HG03520 (cell line): Measurements from ENCODE around the gene TLE5.
"Not testable (repeated sequence)": the region's sequence is repeated elsewhere in the genome, so short reads cannot be mapped to it uniquely, and the experiment has no call there.

Source experiments
- ATAC-seq: cut with Tn5 transposase; IDR thresholded peaks from one replicate; pipeline ENCODE4 v1.9.1; 2021; ENCODE audit warnings: mild to moderate bottlenecking, moderate library complexity; ENCODE audit not compliant: unreplicated experiment

Gene TLE5

DNA sequence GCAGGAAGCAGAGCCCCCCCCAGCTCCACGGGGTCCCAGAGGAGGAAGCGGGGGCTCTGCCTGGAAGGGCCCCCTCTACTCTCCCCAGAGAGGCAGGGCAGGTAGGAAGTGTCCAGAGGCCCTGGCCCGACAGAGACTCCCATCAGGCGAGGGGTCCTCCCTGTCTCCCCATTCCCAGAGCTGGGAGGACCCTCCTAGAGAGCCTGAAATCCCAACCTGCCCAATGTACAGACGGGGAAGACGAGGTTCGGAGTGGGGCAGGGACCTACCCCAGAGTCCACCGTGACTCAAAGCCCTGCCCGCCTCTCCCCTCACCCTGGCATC is 34.4 kb downstream of the TLE5 start:
- ATAC-seq: no peak

DNA sequence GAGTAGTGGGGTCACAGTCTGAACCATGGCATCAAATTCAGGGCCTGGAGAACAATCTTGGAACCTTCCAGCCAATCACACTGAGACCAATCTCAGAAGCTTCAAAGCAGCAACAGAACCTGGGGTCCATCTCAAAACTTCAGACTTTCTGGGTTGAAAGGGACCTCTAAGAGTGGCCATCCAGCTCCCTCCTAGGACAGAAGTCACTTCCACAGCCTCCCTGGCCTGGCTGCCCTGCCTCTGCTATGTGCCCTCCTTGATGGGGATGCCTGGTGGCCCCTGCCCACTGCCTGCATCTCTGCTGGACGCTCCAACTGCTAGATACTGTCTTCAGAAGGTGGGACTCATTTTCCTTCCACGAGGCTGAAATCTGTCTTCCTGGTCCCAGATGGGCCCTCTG is 35.0 kb downstream of the TLE5 start:
- no peak for ATAC-seq

DNA sequence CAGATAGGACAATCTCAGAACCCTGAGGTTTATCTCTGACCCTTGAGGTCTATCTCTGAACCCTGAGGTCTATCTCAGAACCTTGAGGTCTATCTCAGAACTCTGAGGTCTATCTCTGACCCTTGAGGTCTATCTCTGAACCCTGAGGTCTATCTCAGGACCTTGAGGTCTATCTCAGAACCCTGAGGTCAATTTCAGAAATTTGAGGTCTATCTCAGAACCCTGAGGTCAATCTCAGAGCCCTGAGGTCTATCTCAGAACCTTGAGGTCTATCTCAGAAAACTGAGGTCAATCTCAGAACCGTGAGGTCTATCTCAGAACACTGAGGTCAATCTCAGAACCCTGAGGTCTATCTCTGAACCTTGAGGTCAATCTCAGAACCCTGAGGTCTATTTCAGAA is 35.5 kb downstream of the TLE5 start:
- no peak for ATAC-seq

DNA sequence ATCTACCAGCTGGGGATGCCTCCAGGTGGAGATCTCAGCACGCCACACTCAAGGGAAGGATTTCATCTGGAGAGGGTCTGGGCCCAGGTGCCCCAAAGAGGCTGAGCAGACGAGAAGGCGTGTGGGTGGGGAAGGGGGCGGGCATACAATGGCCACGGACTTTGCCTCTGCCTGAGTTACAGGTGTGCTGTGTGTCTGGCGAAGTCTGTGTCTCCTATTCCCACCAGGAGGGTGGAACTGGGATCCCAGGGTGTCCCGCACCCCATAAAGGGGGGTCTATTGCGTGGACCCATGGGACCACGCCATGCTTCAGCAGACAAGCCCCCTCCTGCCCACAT is 36.8 kb downstream of the TLE5 start:
- ATAC-seq: no peak

DNA sequence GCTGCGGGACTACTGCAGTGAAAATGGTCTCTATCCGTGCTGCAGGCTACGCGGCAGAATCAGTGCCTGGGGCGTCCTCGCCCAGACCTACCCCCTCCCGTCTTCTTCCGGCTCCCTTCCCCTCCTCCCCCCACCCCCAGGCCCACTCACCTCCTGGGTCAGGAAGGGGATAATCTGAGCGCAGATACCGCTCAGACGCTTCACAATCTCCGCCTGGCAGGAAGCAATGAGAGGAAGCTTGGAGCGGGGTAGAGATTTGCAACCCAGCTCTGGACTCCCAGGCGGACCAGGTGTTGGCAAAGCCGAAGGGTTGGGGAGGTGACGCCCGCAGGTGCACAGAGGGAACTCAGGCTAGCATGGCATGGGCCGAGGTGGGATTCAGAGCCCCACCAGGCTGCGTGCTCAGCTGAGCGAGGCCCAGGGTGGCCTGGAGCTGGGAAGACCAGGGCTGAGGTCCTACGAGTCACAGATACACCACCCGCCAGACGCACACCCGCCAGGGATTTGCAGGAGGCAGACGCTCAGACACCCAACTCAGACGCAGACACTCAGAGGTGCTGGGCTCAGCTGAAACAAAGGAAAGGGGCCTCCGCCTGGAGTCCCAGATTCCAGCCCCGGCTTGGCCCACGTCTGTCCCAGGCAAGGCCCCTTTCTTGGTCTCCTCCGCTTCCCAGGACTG is 37.3 kb downstream of the TLE5 start:
- ATAC-seq: no peak

DNA sequence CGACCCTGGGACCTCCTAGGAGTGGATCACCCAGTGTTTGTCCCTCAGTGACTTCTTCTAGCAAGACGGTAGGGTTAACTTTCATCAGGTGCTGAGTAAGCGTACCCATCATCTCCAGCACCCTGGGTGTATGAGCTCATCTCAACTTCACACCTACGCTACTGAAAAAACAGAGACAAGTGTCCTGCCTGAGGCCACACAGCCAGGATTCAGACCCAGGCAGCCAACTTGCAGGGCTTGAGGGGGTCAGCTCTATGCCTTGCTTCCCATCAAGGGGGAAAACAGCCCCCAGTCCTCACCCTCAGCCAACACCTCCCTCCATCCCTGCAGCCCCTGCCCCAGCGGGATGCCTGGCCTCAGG is 37.8 kb downstream of the TLE5 start:
- no peak for ATAC-seq

DNA sequence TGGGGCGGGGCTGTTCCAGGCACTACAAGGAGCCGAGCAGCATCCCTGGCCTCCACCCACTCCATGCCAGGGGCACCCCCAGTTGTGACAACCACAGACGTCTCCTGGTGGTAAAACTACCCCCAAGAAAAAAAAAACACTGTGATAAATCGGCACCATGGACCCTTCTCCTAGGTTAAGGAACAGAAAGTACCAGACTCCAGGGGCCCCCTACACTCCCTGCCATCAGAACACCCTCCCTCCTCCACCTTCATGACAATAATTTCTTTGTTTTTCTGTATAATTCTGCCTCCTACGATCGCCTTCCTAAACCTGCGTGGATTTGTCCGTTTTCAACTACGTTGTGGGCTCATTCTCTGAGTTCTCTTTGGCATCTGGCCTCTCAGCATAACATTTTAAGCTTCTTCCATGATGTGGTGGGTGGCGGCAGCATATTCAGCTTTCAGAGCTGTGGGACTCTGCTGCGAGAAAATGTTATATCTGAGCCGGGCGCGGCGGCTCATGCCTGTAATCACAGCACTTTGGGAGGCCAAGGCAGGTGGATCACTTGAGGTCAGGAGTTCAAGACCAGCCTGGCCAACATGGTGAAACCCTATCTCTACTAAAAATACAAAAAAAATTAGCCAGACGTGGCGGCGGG is 41.9 kb downstream of the TLE5 start:
- ATAC-seq: no peak

DNA sequence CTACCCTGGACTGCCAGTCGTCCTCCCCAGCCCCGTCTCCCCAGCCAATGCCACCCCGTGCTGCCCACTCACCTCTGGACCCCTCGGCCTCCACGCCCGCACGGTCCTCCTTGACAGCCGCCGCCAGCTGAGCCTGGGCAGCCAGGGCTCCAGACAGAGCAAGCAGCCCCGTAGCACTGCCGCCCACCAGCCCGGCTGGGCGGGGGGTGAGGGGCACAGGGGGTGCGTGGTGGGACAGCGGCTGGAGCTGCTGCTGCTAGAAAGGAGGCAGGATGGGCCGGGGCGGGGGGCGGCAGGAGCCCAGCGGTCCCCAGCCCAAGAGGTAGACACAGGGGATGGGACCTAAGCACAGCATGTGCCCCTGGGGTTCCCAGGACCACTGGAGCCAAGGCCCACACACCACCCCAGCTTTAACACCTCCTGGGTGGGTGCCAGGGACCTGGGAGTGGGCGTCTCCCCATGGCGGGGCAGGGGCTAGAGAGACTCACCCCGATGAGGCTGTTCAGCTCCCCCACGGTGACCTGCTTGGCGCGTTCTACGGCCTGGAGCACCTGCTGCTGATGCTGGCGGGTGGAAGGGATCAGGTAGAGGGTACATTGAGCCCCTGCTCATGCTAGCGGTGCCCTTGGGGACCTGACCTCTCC is 43.0 kb downstream of the TLE5 start:
- no peak for ATAC-seq

DNA sequence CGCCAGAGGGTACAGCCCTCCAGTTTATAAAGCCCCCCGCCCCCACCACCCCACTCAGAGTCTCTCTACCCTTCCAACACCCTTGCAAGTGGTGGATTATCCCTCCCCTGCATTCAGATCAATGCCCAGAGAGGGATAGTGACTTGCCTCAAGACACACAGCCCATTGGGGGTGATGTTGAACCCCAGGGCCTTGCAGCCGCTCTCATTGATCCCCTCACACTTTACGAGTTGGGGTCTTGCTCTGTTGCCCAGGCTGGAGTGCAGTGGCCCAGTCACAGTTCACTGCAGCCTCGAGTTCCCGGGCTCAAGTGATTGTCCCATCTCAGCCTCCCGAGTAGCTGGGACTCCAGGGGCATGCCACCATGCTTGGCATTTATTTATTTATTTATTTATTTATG is 44.4 kb downstream of the TLE5 start:
- no peak for ATAC-seq

DNA sequence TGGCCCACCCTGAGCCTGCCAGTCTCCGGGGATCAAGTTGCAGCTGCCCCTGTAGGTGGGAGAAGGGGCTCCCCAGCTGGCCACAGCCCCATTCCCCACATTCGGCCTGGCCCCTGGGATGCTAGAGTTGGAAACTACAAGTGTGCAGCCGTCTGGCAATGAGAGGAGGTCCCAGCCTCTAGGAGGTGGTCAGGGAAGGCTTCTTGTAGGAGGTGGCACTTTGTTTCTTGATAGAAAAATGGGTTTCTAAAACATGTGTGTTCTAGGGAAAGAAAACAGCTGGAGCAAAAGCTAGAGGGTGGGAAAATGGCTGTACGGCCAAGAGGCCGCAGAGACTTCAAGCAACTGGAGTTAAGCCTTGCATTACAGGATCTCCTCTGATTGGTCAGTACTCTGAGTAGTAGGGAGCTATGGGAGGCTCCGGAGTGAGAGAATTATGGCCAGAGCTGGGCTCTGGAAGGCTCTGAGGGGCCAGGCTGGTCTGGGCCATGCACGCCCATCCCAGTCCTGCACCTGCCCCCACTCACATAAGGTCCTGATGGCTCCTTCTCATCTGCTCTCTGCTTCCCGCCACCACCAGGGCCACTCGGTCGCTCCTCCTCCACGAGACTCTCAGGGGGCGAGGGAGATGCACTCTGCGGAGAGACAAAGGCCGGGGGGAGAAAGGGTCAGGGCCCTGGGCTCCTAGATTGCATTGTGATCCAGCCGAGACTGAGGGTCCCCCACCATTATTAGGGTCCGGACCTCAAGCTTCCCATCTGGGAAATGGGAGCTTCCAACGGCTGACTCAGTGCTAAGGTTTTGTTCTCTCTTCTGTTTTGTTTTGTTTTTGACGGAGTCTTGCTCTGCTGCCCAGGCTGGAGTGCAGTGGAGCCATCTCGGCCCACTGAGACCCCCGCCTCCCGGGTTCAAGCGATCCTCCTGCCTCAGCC is 46.9 kb downstream of the TLE5 start:
- ATAC-seq: no peak

DNA sequence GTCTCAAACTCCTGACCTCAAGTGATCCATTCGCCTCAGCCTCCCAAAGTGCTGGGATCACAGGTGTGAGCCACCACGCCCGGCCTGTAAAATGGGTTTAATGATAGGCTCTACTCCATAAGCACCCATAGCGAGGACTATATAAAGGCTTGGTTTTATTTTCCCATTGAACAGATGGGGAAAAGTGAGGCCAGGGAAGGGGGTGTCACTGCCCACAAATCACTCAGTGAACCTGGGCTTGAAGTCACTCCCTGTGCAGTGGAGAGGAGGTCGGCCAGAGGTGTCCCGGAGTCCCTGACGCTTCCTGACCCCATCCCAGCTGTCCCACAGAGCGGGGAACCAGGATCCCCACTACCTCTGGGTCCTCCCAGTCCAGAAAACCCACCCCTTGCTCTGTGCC is 48.2 kb downstream of the TLE5 start:
- ATAC-seq: no peak

DNA sequence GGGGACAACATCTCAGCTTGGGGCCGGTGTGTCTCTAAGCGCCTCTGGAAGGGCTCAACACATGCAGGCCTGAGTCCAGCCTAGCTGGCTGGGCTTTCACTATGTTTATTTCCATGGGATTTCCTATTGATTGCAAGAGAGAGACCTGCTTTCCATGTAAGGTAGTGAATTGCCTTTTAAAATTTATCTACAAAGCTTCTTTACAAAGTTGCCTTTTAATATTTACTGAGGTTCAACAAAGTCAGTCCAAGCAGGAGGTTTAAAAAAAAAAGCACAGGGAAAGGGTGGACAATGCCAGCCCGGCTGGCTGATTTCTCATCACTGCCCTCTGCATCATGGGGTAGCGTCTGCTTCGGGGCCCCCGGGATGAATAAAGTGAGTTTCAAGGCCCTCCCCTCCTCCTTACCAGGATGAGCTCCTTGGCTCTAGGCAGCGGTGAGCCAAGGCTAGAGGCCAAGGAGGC is 49.0 kb downstream of the TLE5 start:
- ATAC-seq: no peak

DNA sequence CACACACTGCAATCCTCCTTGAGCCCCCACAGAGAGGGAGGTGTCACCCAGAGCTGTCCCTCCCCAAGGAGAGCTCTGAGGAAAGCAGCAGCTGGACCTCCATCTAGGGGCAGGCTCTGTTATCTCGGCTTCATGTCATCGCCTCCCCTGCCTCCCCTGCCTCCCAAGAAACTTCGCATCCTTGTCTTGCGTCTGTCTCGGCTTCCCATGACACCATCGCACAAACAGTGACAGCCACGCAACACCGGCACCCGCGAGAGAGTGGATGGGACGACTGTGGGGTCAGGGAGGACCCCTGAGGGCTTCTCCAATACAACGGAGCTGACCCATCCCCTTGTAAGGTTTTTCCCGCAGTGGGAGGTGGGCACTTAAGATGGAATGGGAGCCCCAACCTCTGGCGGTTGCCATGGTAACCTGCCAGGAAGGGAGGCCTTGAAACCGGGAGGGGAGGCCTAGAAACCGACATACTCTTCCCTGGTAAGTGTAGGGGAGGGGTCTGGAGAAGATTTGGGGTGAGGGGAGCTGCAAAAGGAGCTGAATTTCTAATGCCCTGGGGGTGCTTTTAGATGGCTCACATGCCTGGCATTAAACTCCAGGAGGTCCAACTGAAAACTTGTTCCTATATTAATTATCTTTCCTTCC is 49.6 kb downstream of the TLE5 start:
- ATAC-seq: no peak

DNA sequence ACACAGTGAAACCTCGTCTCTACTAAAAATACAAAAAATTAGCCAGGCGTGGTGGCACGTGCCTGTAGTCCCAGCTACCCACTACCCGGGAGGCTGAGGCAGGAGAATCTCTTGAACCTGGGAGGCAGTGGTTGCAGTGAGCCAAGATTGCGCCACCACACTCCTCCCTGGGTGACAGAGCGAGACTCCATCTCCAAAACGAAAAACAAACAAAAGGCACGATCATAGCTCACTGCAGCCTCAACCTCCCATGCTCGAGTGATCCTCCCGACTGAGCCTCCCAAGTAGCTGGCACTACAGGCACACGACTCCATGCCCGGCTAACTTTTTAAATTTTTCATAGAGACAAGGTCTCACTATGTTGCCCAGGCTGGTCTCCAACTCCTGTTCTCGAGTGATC is 50.2 kb downstream of the TLE5 start:
- ATAC-seq: not testable (repeated sequence)

DNA sequence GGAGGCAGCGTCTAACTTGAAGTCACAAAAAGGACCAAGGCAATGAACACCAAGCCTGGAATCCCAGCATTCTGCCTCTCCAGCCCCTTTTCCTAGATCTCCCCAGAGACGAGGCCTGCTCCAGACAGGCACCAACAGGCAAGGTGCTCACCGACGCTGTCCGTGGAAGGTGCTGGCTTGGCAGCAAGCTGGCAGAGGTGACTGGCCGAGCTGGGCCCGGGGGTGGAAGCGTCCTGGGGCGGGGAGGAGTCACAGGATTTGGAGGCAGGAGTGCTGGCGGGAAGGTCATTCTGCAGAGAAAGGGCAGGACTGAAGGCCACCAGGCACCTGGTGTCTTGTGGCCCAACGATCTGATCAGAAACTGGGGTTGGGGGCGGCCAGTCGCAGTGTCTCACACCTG is 51.4 kb downstream of the TLE5 start:
- ATAC-seq: no peak

DNA sequence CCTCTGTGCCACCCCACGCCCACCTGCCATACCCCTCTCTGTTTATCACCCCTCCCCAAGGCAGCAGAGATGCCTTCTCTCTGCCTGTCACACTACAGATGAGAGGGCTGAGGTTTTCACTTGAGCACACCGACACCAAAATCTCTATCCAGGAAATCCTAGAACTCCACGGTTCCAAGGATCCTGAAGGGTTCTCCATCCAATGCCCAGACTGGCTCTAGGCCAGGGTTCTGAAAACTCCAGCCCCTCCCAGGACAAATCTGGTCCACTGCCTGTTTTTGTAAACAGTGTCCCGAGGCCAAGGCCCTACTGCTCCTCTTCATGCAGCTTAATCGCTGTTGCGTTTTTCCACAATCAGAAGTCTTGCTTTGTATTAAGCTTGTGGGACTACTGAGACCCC is 53.3 kb downstream of the TLE5 start:
- ATAC-seq: no peak

DNA sequence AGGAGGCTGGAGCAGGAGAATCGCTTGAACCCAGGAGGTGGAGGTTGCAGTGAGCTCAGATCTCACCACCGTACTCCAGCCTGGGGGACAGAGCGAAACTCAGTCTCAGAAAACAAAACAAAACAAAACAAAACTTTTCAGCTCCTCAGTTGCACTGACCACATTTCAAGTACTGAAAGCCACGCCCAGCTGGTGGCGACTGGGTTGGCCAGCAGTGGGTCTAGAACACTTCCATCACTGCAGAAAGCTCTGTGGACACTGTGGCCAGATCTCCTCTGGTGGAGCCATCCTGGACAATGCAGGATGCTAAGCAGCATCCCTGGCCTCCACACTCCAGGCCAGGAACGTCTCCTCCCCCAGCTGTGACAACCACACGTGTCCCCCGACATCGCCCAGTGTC is 54.3 kb downstream of the TLE5 start:
- no peak for ATAC-seq

DNA sequence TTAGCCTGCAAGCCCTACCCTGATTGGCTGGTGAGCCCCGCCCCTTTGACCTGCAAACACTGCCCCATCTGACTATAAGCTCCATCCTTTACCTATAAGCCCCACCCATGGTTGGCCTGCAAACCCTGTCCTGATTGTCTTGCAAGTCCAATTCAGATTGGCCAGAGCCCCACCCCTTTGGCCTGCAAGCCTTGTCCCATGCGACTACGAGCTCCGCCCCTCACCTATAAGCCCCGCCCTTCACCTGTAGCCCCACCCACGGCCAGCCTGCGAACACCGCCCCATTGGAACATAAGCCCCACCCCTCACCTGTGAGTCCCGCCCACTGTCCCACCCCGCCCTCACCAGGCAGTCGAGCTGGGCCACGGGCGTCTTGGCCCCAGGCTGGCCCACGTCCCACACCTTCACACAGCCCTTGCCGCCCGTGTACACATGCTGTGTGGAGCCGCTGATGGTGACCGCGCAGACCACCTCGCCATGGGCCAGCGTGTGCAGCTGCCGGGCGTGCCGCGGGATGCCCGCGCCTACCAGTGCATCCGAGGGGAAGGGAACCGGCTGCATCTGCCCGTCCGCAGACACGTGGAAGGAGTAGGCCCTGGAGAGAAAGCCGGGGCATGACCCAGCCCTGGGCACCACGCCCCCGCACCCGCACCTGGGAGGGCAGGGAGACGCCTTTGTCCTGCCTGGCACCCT is 56.1 kb downstream of the TLE5 start:
- no peak for ATAC-seq

DNA sequence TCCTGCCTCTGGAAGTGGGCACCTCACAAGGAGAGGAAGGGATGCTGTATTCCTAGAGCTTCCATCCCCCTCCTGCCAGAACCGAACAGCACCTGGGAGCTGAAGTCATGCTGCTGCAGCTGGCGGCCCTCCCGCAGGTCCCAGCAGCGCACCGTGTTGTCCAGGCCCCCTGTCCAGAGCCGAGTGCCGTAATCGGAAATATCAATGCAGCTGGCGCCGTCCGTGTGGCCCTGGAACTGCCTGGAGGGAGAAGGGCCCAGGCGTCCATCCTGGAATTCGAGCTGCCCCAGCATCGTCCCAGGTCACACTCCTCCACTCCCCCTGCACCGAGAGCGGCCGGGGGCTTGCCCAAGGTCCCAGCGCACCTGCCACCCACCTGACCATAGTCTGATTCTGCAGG is 57.0 kb downstream of the TLE5 start:
- ATAC-seq: no peak

DNA sequence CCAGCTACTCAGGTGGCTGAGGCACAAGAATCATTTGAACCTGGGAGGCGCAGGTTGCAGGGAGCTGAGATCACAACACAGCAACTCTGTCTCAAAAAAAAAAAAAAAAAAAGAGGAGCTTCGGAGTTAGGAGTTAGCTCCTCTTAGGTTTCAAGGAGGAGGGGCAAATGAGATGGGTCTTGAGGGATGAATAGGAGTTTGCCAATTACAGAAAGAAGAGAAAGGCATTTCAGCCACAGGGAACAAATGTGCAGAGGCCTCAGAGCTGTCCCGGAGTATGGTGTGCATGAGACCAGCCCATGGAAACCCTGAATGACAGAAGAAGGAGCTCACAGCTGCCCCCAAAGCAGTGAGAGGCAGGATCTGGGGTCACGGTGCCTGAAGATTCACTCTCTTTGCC is 57.8 kb downstream of the TLE5 start:
- ATAC-seq: no peak

DNA sequence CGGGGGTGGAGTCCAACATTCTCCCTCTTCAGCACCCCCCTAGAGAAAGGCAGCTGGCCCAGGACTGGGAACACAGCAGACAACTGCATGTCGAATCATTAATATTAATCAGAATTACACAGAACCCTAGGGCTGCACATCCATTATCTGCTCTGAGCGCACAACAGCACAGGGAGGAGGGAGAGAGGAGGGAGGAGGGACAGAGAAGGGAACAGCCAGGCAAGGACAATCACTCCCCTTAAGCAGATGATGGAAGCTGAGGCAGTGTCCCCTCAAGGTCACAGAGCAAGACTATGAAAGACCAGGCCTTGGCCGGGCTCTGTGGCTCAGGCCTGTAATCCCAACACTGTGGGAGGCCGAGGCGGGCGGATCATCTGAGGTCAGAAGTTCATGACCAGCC is 59.2 kb downstream of the TLE5 start:
- ATAC-seq: no peak
